IMR-90 (cell line): ENCODE results near the gene CP. TPM values are rescaled to one million over a fixed set of nuclear protein-coding genes. Genes with fewer than 3 reads are reported as not detected.

Experiments
- ATAC-seq: fragments of 200-7000 bp; cut with Tn5 transposase; 2 replicates; pipeline ENCODE4 v1.9.1; 2020; ENCODE audit warnings: low read depth, mild to moderate bottlenecking, moderate library complexity
- BruUV-seq: library from RNA; stranded (reverse); fragments of 400-500 nt; replicated peaks from 2 replicates; lab custom pipeline; 2021; lab: Mats Ljungman, UMichigan
- CTCF ChIA-PET: fragments of 300-600 bp; formaldehyde crosslinking; extraction: SDS; loops from one replicate; lab custom pipeline; 2021; ENCODE audit warnings: antibody characterized with exemption; lab: Yijun Ruan, JAX
- POLR2A ChIA-PET: fragments of 300-600 bp; sonication (Branson Sonifier 250); formaldehyde crosslinking; loops from one replicate; lab custom pipeline; 2022; ENCODE audit warnings: antibody characterized with exemption; ENCODE audit not compliant: unreplicated experiment; lab: Charles Lee
- DNase-seq: peaks from one replicate; pipeline ENCODE4 v3.0.0; 2013
- H2AFZ ChIP-seq: replicated peaks from 2 replicates; pipeline ENCODE3; 2013; ENCODE audit warnings: low read length, mild to moderate bottlenecking; ENCODE audit not compliant: poor library complexity
- H2AK5ac ChIP-seq: 2 replicates; pipeline ENCODE4 v1.6.1; 2013; ENCODE audit warnings: low read depth, low read length, inconsistent platforms
- H2AK9ac ChIP-seq: replicated peaks from 2 replicates; pipeline ENCODE3; 2013; ENCODE audit warnings: mild to moderate bottlenecking, low read depth, low read length, moderate library complexity; ENCODE audit not compliant: poor library complexity
- H2BK120ac ChIP-seq: 2 replicates; pipeline ENCODE4 v1.6.1; 2013; ENCODE audit warnings: low read depth, low read length, inconsistent platforms
- H2BK15ac ChIP-seq: 3 replicates; pipeline ENCODE4 v1.6.1; 2013; ENCODE audit warnings: low read depth, low read length, inconsistent platforms
- H2BK20ac ChIP-seq: 2 replicates; pipeline ENCODE4 v1.6.1; 2013; ENCODE audit warnings: low read depth, mild to moderate bottlenecking, inconsistent platforms, low read length, moderate library complexity
- H2BK5ac ChIP-seq: 2 replicates; pipeline ENCODE4 v1.6.1; 2013; ENCODE audit warnings: mild to moderate bottlenecking, low read depth, low read length, inconsistent platforms; ENCODE audit not compliant: poor library complexity, severe bottlenecking
- H3K14ac ChIP-seq: replicated peaks from 2 replicates; pipeline ENCODE4 v1.6.1; 2013; ENCODE audit warnings: low read depth, low read length, inconsistent platforms
- H3K18ac ChIP-seq: 2 replicates; pipeline ENCODE4 v1.6.1; 2013; ENCODE audit warnings: low read depth, low read length, control low read depth
- H3K23ac ChIP-seq: 2 replicates; pipeline ENCODE4 v1.6.1; 2013; ENCODE audit warnings: low read depth, low read length, inconsistent platforms
- H3K27ac ChIP-seq: 2 replicates; pipeline ENCODE4 v1.5.1; 2013; ENCODE audit warnings: mild to moderate bottlenecking, control low read depth, low read length; ENCODE audit not compliant: insufficient read depth
- H3K27me3 ChIP-seq: 2 replicates; pipeline ENCODE4 v1.6.1; 2013; ENCODE audit warnings: low read length; ENCODE audit not compliant: control insufficient read depth, insufficient read depth
- H3K36me3 ChIP-seq: 2 replicates; pipeline ENCODE4 v1.6.1; 2013; ENCODE audit warnings: low read length, mixed read lengths; ENCODE audit not compliant: control insufficient read depth, insufficient read depth
- H3K4ac ChIP-seq: 2 replicates; pipeline ENCODE4 v1.6.1; 2013; ENCODE audit warnings: low read depth, low read length, inconsistent platforms
- H3K4me1 ChIP-seq: 2 replicates; pipeline ENCODE4 v1.6.1; 2013; ENCODE audit warnings: low read length, mixed read lengths; ENCODE audit not compliant: control insufficient read depth, insufficient read depth
- H3K4me2 ChIP-seq: 2 replicates; pipeline ENCODE4 v1.6.1; 2013; ENCODE audit warnings: low read depth, mild to moderate bottlenecking, control low read depth, low read length, moderate library complexity
- H3K4me3 ChIP-seq: 2 replicates; pipeline ENCODE4 v1.5.1; 2013; ENCODE audit warnings: low read depth, mild to moderate bottlenecking, control low read depth, low read length, moderate library complexity; ENCODE audit not compliant: insufficient read depth
- H3K56ac ChIP-seq: 2 replicates; pipeline ENCODE4 v1.6.1; 2013; ENCODE audit warnings: low read length, inconsistent platforms; ENCODE audit not compliant: insufficient read depth; ENCODE audit errors: extremely low read depth
- H3K79me1 ChIP-seq, 2 experiments: 2 replicates each; pipeline ENCODE4 v1.6.1; 2013; ENCODE audit warnings: low read length in 2 of 2, inconsistent platforms in 1 of 2, low read depth in 1 of 2
- H3K9ac ChIP-seq: 2 replicates; pipeline ENCODE4 v1.6.1; 2013; ENCODE audit warnings: low read depth, low read length, control low read depth
- H3K9me1 ChIP-seq: 2 replicates; pipeline ENCODE4 v1.6.1; 2013; ENCODE audit warnings: low read length, inconsistent platforms; ENCODE audit not compliant: insufficient read depth
- H3K9me3 ChIP-seq: 2 replicates; pipeline ENCODE4 v1.6.1; 2013; ENCODE audit warnings: low read length; ENCODE audit not compliant: control insufficient read depth, insufficient read depth
- H4K20me1 ChIP-seq: 2 replicates; pipeline ENCODE4 v1.6.1; 2013; ENCODE audit warnings: low read length, inconsistent platforms; ENCODE audit not compliant: insufficient read depth
- H4K5ac ChIP-seq: 2 replicates; pipeline ENCODE4 v1.6.1; 2013; ENCODE audit warnings: mild to moderate bottlenecking, low read depth, low read length, control low read depth
- H4K8ac ChIP-seq, 2 experiments: 2 replicates each; pipeline ENCODE4 v1.6.1; 2013; ENCODE audit warnings: low read depth in 2 of 2, low read length in 2 of 2, control low read depth in 1 of 2, inconsistent platforms in 1 of 2
- H4K91ac ChIP-seq: 2 replicates; pipeline ENCODE4 v1.6.1; 2013; ENCODE audit warnings: low read depth, low read length, inconsistent platforms; ENCODE audit not compliant: insufficient read depth
- CEBPB ChIP-seq: IDR thresholded peaks from 2 replicates; pipeline ENCODE4 v1.6.1; 2012; ENCODE audit warnings: low read depth, low read length, improper control_type of control experiment
- FOS ChIP-seq: fragments of 150-350 bp; IDR thresholded peaks from 2 replicates; pipeline ENCODE4 v1.6.1; 2016; ENCODE audit warnings: low read depth, low read length
- MAZ ChIP-seq: IDR thresholded peaks from 2 replicates; pipeline ENCODE4 v1.6.1; 2012; ENCODE audit warnings: low read depth, mild to moderate bottlenecking, low read length, improper control_type of control experiment, moderate library complexity, borderline replicate concordance
- MXI1 ChIP-seq: IDR thresholded peaks from 2 replicates; pipeline ENCODE4 v1.6.1; 2012; ENCODE audit warnings: low read depth, mild to moderate bottlenecking, low read length, moderate library complexity, borderline replicate concordance
- POLR2A ChIP-seq: IDR thresholded peaks from 2 replicates; pipeline ENCODE4 v1.6.1; 2012; ENCODE audit warnings: mild to moderate bottlenecking, low read depth, low read length
- RFX5 ChIP-seq: IDR thresholded peaks from 2 replicates; pipeline ENCODE4 v1.8.0; 2012; ENCODE audit warnings: low read depth, mild to moderate bottlenecking, low read length, moderate library complexity
- WGBS, 2 experiments: methylation state at CpG; one replicate each; pipeline versions ENCODE4 v1.1.5 to v1.1.7; 2013; ENCODE audit warnings: missing lambda C conversion rate in 2 of 2; ENCODE audit not compliant: insufficient read length in 1 of 2; ENCODE audit errors: extremely low coverage in 2 of 2; 5-methylcytosine and 5-hydroxymethylcytosine counted together
- dilution Hi-C: fragments of 300-500 bp; cut with HindIII; formaldehyde crosslinking; loops from one replicate; pipeline ENCODE4 v1.14.3; 2018; ENCODE audit warnings: low sequenced_read_pairs; ENCODE audit not compliant: unreplicated experiment
- in situ Hi-C: fragments of 300-500 bp; cut with MboI; formaldehyde crosslinking; loops from 3 replicates; pipeline ENCODE4 v1.14.3; 2019; ENCODE audit warnings: low sequenced_read_pairs, inconsistent platforms, mixed read lengths
- intact Hi-C: fragments of 100-400 bp; cut with micrococcal nuclease; formaldehyde crosslinking; loops from 2 replicates; pipeline ENCODE4 v1.10.0; 2022
- polyA plus RNA-seq, 3 experiments: library from polyadenylated mRNA; depleted of rRNA; stranded (reverse); fragments of >200 nt; gene quantifications; 2 replicates each; pipeline ENCODE4 v1.2.3, GENCODE V29; 2012; ENCODE audit warnings: low replicate concordance in 1 of 3
- total RNA-seq: library from RNA; depleted of rRNA; stranded (reverse); fragments of >200 nt; gene quantifications from 2 replicates; pipeline ENCODE4 v1.2.3, GENCODE V29; 2012
- TF ChIP-seq, protein P1 (sequence below): conservative IDR thresholded peaks from 2 replicates; pipeline ENCODE4 v1.5.1; 2012; ENCODE audit warnings: mild to moderate bottlenecking, low read depth, low read length, improper control_type of control experiment

The CP gene
- total and polyA plus RNA-seq, 2 of the 4 experiments (the other 2 are of a cell fraction) = not detected

DNA sequence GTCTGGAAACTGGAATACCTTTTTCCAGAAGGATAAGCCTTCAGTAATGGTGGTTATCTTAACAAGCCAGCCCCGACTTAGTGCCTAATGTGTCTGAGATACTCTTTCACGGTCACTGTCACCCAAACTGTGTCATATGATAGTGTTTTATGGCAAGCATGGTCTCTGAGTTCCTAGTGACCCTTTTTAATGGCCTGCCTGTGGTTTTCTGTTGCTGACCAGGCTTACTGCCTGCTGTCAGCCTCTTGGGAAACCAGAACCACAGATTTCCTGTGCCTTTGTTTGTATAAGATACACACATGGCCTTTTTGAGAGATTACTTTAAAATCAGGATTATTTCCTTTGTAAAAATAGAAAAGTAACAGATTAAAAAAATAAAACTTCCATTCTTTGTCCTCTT, 69.8 kb downstream of the CP start:
- no peak overlapping the region for H3K56ac ChIP-seq
- H2AK5ac ChIP-seq = no peak overlapping the region
- dilution Hi-C loops = no loop called here
- H2BK5ac ChIP-seq = peak overlapping the region; percentile 65
- H2BK20ac ChIP-seq = 0 out of 2 replicates have a peak overlapping the region, but pooled peaks have one; percentile 23
- ChIA-PET POLR2A (no interaction called here), CTCF (interaction anchor here (0.6 to 1.0 kb wide), 3 partner anchors 93 to 1234 kb away, joined by 3 read pairs; no protein-coding TSS in a partner anchor)
- H2BK120ac ChIP-seq = no peak overlapping the region
- peaks cover 6 to 12% of the 10 kb centered on the region in 2 experiments; a peak in 3 of 4 replicates for H3K79me1 ChIP-seq
- H4K5ac ChIP-seq = no peak overlapping the region
- H3K4me1 ChIP-seq = peaks cover 5% of the 10 kb centered on the region
- H3K27ac ChIP-seq = no peak overlapping the region
- no peaks in the 10 kb centered on the region for H4K20me1 ChIP-seq
- ATAC-seq (peak; percentile 88), DNase-seq (peak; percentile 76)
- no peak overlapping the region for H3K18ac ChIP-seq
- H2AFZ ChIP-seq = no peak overlapping the region
- 80% methylated on average over 1 of the region's 2 CpGs; no CpG with 5 or more reads in 1 of the 2 experiments for WGBS, 2 experiments
- H3K36me3 ChIP-seq = peaks cover 15% of the 10 kb centered on the region
- H3K9ac ChIP-seq = no peak overlapping the region
- no peak overlapping the region for H2BK15ac ChIP-seq
- peak overlapping the region; percentile 7; the same call in 1 of the 2 replicates for H3K4ac ChIP-seq
- in situ Hi-C loops = no loop called here
- peak overlapping the region; percentile 29; the same call in 1 of the 2 replicates for H3K23ac ChIP-seq
- no peak overlapping the region for H4K91ac ChIP-seq
- peak overlapping the region; percentile 73; the same call in 1 of the 2 replicates for H3K4me2 ChIP-seq
- intact Hi-C loops = no loop called here
- TF ChIP-seq POLR2A = no peak
- TF ChIP-seq MXI1 = 0 out of 2 replicates have a peak, but pooled peaks have one; percentile 26
- TF ChIP-seq, protein P1, sequence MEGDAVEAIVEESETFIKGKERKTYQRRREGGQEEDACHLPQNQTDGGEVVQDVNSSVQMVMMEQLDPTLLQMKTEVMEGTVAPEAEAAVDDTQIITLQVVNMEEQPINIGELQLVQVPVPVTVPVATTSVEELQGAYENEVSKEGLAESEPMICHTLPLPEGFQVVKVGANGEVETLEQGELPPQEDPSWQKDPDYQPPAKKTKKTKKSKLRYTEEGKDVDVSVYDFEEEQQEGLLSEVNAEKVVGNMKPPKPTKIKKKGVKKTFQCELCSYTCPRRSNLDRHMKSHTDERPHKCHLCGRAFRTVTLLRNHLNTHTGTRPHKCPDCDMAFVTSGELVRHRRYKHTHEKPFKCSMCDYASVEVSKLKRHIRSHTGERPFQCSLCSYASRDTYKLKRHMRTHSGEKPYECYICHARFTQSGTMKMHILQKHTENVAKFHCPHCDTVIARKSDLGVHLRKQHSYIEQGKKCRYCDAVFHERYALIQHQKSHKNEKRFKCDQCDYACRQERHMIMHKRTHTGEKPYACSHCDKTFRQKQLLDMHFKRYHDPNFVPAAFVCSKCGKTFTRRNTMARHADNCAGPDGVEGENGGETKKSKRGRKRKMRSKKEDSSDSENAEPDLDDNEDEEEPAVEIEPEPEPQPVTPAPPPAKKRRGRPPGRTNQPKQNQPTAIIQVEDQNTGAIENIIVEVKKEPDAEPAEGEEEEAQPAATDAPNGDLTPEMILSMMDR = no peak
- TF ChIP-seq CEBPB = peak; percentile 69
- peak; percentile 18; the same call in 1 of the 2 replicates for TF ChIP-seq RFX5
- TF ChIP-seq MAZ = no peak
- TF ChIP-seq FOS = 0 out of 2 replicates have a peak, but pooled peaks have one; percentile 13
- no peak overlapping the region for H3K14ac ChIP-seq
- BruUV-seq = no TSS peak
- no peaks in the 10 kb centered on the region for H3K27me3 ChIP-seq
- no peak overlapping the region for H2AK9ac ChIP-seq
- H4K8ac ChIP-seq = 0 out of 4 replicates have a peak overlapping the region, but pooled peaks of 1 of the 2 experiments have one; percentile 8
- H3K4me3 ChIP-seq = no peak overlapping the region
- peaks cover 7% of the 10 kb centered on the region for H3K9me1 ChIP-seq
- no peaks in the 10 kb centered on the region for H3K9me3 ChIP-seq
